ENCODE results near the gene NXF1. TPM values are rescaled to one million over a fixed set of nuclear protein-coding genes. Genes with fewer than 3 reads are reported as not detected.

Gene NXF1
- total and polyA plus RNA-seq, 8 donors, result 23.5 to 138 (median 54.9) TPM

DNA sequence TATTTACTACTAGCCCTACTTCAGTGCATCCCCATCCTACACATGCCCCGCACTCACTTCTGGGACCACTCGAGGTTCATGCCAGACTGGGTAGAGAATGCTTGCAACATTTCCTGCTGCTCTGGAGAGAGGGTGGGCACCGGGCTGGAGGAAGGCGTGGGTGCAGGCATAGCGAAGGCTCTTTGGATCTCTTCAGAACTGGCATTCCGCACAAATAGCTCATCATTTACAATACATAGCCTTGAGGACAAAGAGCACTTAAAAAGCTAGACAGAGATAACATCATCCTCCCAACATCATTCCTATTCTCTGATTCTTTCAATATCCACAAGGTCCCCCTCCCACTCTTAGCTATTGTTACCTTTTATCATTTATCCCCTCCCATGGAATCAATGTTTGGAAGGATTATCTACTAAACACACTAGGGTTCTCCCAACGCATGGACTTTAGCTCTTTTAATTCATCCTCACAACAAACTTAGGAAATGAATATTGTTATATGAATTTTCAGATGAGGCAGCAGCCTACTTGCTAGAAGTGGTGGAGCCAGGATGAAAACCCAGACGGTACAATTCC, 11.0 kb downstream of the NXF1 start:
- DNase-seq, result no peak
- Histone ChIP-seq H3K4me1 (peaks cover 24 to 38% (median 35%) of the 10 kb centered on the region in 4 donors), H3K27ac (peak overlapping the region in 1 of 5 donors; percentile 88), H3K4me3 (no peak overlapping the region), H3K27me3 (no peaks in the 10 kb centered on the region), H3K36me3 (peaks cover 59 to 88% (median 85%) of the 10 kb centered on the region in 4 donors), H3K9me3 (no peaks in the 10 kb centered on the region)
- TF ChIP-seq, protein P1, sequence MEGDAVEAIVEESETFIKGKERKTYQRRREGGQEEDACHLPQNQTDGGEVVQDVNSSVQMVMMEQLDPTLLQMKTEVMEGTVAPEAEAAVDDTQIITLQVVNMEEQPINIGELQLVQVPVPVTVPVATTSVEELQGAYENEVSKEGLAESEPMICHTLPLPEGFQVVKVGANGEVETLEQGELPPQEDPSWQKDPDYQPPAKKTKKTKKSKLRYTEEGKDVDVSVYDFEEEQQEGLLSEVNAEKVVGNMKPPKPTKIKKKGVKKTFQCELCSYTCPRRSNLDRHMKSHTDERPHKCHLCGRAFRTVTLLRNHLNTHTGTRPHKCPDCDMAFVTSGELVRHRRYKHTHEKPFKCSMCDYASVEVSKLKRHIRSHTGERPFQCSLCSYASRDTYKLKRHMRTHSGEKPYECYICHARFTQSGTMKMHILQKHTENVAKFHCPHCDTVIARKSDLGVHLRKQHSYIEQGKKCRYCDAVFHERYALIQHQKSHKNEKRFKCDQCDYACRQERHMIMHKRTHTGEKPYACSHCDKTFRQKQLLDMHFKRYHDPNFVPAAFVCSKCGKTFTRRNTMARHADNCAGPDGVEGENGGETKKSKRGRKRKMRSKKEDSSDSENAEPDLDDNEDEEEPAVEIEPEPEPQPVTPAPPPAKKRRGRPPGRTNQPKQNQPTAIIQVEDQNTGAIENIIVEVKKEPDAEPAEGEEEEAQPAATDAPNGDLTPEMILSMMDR (IDR thresholded peaks at IDR 0.05), result no peak
- no peak for TF ChIP-seq POLR2AphosphoS5 (IDR thresholded peaks at IDR 0.05)
- TF ChIP-seq EP300 (IDR thresholded peaks at IDR 0.05), result no peak
- intact Hi-C loops (cut with DNase I; ENCODE audit: low total_unique reads), result loop anchor here (10.0 kb wide), 1 partner anchor 61 kb away; no protein-coding TSS in a partner anchor
- 86 to 91% (median 89%) methylated on average over 8 of the region's 8 CpGs for WGBS, 5 donors

DNA sequence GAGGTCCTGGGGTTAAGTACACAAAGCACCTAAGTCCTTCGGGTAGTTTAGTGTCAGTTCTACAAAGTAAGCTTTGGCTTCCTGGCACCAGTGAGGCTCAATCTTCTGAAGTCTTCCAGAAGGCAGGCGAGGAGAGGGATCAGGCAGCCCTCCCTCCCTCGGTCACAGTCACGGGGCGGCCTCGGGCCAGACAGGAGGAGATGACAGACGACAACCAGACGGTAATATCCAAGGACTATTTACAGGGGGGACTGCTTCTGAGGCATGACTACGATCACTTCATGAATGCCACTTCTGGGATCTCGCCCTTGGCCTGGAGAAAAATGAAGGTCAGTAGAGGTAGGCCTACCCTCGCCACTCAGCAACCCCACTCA, 13.1 kb downstream of the NXF1 start:
- Histone ChIP-seq H3K4me3 (peak overlapping the region; percentile 75 to 97 (median 87)), H3K27me3 (no peaks in the 10 kb centered on the region), H3K27ac (peak overlapping the region; percentile 79 to 93 (median 88)), H3K4me1 (peaks cover 37 to 55% (median 53%) of the 10 kb centered on the region in 4 donors), H3K36me3 (peaks cover 42 to 73% (median 70%) of the 10 kb centered on the region in 4 donors), H3K9me3 (no peaks in the 10 kb centered on the region)
- WGBS, 5 donors, result 22 to 25% (median 24%) methylated on average over 11 of the region's 11 CpGs
- TF ChIP-seq POLR2AphosphoS5 (IDR thresholded peaks at IDR 0.05), result no peak
- TF ChIP-seq, protein P1 (IDR thresholded peaks at IDR 0.05), result peak in 2 of 7 experiments; percentile 0
- DNase-seq, result no peak
- intact Hi-C loops (cut with DNase I; ENCODE audit: low total_unique reads), result loop anchor here (10.0 kb wide), 1 partner anchor 63 kb away; no protein-coding TSS in a partner anchor

DNA sequence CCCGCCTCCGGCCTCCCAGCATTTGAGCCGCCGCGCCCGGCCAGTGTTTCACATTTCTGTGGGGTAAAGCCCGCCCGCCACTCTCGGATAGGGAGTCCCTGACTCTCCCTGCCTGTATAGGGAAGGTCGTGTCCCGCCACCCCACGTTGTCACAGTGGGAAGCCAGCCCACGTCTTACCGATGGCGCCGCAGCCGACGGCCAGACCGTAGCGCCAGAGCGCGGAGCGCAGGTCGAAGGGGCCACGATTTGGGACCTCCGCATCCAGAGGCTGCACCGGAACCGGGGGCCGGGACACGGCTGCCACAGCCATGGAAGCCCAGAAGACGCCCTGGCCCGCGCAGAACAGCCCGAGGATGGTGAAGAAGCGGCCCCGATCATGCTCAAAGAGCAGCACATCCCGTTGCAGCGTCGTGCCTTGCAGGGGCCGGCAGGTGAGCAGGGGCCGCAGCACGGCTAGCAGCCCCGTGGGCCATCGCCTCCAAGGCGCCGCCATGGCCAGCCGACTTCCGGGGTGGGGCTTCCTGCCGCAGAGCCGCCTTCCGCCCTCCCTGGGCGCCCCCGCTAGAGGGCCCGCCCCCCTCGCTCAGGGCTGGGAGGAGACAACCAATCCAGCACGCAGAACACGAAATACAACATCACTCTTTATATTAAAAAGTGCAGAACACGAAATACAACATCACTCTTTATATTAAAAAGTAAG, 13.6 kb downstream of the NXF1 start, which contains the start of gene TMEM223:
Gene TMEM223, minus strand, starts transcription at position 506 of the 701 bp plus-strand sequence. Its CDS starts 12 bp downstream, at position 494.
- intact Hi-C loops (cut with DNase I; ENCODE audit: low total_unique reads), result loop anchor here (10.0 kb wide), 1 partner anchor 63 kb away; no protein-coding TSS in a partner anchor
- TF ChIP-seq EP300 (IDR thresholded peaks at IDR 0.05), result no peak
- TF ChIP-seq POLR2AphosphoS5 (IDR thresholded peaks at IDR 0.05), result peak; percentile 26 to 97 (median 80)
- TF ChIP-seq, protein P1 (IDR thresholded peaks at IDR 0.05), result peak in 4 of 7 experiments; percentile 13 to 39 (median 20)
- peak in 1 of 4 donors; percentile 29 for TF ChIP-seq POLR2A (IDR thresholded peaks at IDR 0.05)
- Histone ChIP-seq H3K4me1 (peaks cover 37 to 55% (median 53%) of the 10 kb centered on the region in 4 donors), H3K9me3 (no peaks in the 10 kb centered on the region), H3K27me3 (no peaks in the 10 kb centered on the region), H3K27ac (peak within 1 kb of the TSS; percentile 87 to 93 (median 89)), H3K4me3 (peak within 1 kb of the TSS; percentile 75 to 97 (median 87)), H3K36me3 (peaks cover 37 to 68% (median 64%) of the 10 kb centered on the region in 4 donors)
- DNase-seq, result peak; percentile 90 to 97
- 0 to 1% (median 0%) methylated on average over 11 to 58 of the region's 58 CpGs for WGBS, 5 donors

DNA sequence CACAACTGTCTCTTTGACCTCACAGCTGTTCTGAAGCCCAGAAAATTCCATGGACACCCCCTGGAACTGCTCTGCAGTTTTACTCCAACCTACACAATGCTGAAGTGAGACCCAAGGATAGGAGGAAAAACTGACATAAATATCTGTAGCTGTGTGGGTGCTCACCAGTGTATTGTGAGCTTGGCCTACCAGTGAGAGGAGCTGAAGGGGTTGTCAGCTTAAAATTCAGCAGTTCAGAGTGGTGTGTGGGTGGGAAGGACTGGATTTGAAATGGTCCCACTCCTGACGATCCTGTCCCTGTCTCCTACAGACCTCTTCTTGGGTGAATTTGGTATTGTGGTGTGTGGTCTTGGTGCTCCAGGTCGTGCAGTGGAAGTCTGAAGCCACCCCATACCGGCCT, 15.7 kb downstream of the NXF1 start:
- H3K4me1 ChIP-seq, result peaks cover 45 to 66% (median 64%) of the 10 kb centered on the region in 4 donors
- intact Hi-C loops (cut with DNase I; ENCODE audit: low total_unique reads), result loop anchor here (10.0 kb wide), 1 partner anchor 45 kb away; the partner anchor contains the start of genes STX5, TEX54 and WDR74

More for the DNA sequence above, 15.7 kb downstream of the NXF1 start:
- Histone ChIP-seq H3K36me3 (peaks cover 16 to 54% (median 43%) of the 10 kb centered on the region in 4 donors), H3K4me3 (no peak overlapping the region), H3K27ac (peak overlapping the region in 2 of 5 donors; percentile 88 to 93), H3K9me3 (no peaks in the 10 kb centered on the region), H3K27me3 (no peaks in the 10 kb centered on the region)
- no peak for DNase-seq
- no peak for TF ChIP-seq POLR2AphosphoS5 (IDR thresholded peaks at IDR 0.05)
- no peak for TF ChIP-seq POLR2A (IDR thresholded peaks at IDR 0.05)
- TF ChIP-seq, protein P1 (IDR thresholded peaks at IDR 0.05), result no peak
- no peak for TF ChIP-seq EP300 (IDR thresholded peaks at IDR 0.05)
- WGBS, 5 donors, result 45 to 52% (median 51%) methylated on average over 2 to 3 of the region's 3 CpGs
